Parathyroid adenoma (tissue), 2 donors: ENCODE results near the gene NKX2-3.

Experiments
- H2AFZ ChIP-seq: fragments of 300-600 bp; sonication (generic); one replicate; pipeline ENCODE4 v1.7.0; 2017; ENCODE audit warnings: antibody characterized with exemption, mild to moderate bottlenecking
- H3K27ac ChIP-seq: fragments of 300-600 bp; sonication (generic); one replicate; pipeline ENCODE4 v1.7.0; 2017
- H3K27me3 ChIP-seq: fragments of 300-600 bp; sonication (generic); one replicate; pipeline ENCODE4 v1.7.0; 2017; ENCODE audit warnings: low read length; ENCODE audit not compliant: control insufficient read depth, insufficient read depth
- H3K36me3 ChIP-seq: fragments of 300-600 bp; sonication (generic); one replicate; pipeline ENCODE4 v1.7.0; 2017; ENCODE audit warnings: low read length; ENCODE audit not compliant: control insufficient read depth, insufficient read depth
- H3K4me1 ChIP-seq: fragments of 300-600 bp; sonication (generic); one replicate; pipeline ENCODE4 v1.7.0; 2017; ENCODE audit warnings: control low read depth
- H3K4me2 ChIP-seq: fragments of 300-600 bp; sonication (generic); one replicate; pipeline ENCODE4 v1.7.0; 2017; ENCODE audit warnings: low read length
- H3K4me3 ChIP-seq: fragments of 300-600 bp; sonication (generic); one replicate; pipeline ENCODE4 v1.7.0; 2017; ENCODE audit warnings: low read depth, low read length
- H3K79me2 ChIP-seq: fragments of 300-600 bp; sonication (generic); one replicate; pipeline ENCODE4 v1.7.0; 2017; ENCODE audit warnings: control low read depth
- H3K9ac ChIP-seq: fragments of 300-600 bp; sonication (generic); one replicate; pipeline ENCODE4 v1.7.0; 2017; ENCODE audit warnings: mild to moderate bottlenecking
- H3K9me3 ChIP-seq: fragments of 300-600 bp; sonication (generic); one replicate; pipeline ENCODE4 v1.7.0; 2017; ENCODE audit warnings: low read length; ENCODE audit not compliant: control insufficient read depth
- CTCF ChIP-seq: fragments of 300-600 bp; sonication (generic); IDR thresholded peaks from one replicate; pipeline ENCODE4 v1.7.0; 2017; ENCODE audit warnings: antibody characterized with exemption, mild to moderate bottlenecking
- donor health status: primary hyperparathyroidism.

The NKX2-3 gene

GRCh38 chr10:99582255-99582770 lies 49.6 kb downstream of the NKX2-3 start:
- Histone ChIP-seq H3K9ac (no peak overlapping the region), H3K27me3 (no peaks in the 10 kb centered on the region), H3K36me3 (no peaks in the 10 kb centered on the region), H3K4me1 (no peaks in the 10 kb centered on the region), H3K79me2 (no peaks in the 10 kb centered on the region), H3K27ac (no peak overlapping the region), H3K9me3 (no peaks in the 10 kb centered on the region), H3K4me2 (no peak overlapping the region), H2AFZ (no peak overlapping the region), H3K4me3 (no peak overlapping the region)
- TF ChIP-seq CTCF, result no peak

- TF ChIP-seq CTCF, result no peak
- H2AFZ ChIP-seq, result no peak overlapping the region
- H3K4me2 ChIP-seq, result no peak overlapping the region
- H3K27ac ChIP-seq, result no peak overlapping the region
- H3K9ac ChIP-seq, result no peak overlapping the region
- no peak overlapping the region for H3K4me3 ChIP-seq
- H3K9me3 ChIP-seq, result no peaks in the 10 kb centered on the region
- no peaks in the 10 kb centered on the region for H3K4me1 ChIP-seq
- no peaks in the 10 kb centered on the region for H3K27me3 ChIP-seq
- H3K79me2 ChIP-seq, result no peaks in the 10 kb centered on the region
- H3K36me3 ChIP-seq, result no peaks in the 10 kb centered on the region
Observed at GRCh38 chr10:99583687-99584086, 50.9 kb downstream of the NKX2-3 start.
